Measurements from ENCODE around the gene SNCG.
"Not testable (repeated sequence)": the region's sequence is repeated elsewhere in the genome, so short reads cannot be mapped to it uniquely, and the experiment has no call there.

Gene SNCG

GRCh38 chr10:86950349-86950748 lies 8.1 kb upstream of the SNCG start:
- H3K9me3 ChIP-seq = no peaks in the 10 kb centered on the region
- H3K27ac ChIP-seq = no peak overlapping the region
- H3K4me1 ChIP-seq (ENCODE audit: control insufficient read depth in 1 of 2, insufficient read depth in 1 of 2, low read depth in 1 of 2, low read length in 1 of 2) = no peaks in the 10 kb centered on the region
- H3K27me3 ChIP-seq = peaks cover 4% of the 10 kb centered on the region
- TF ChIP-seq, protein P1, sequence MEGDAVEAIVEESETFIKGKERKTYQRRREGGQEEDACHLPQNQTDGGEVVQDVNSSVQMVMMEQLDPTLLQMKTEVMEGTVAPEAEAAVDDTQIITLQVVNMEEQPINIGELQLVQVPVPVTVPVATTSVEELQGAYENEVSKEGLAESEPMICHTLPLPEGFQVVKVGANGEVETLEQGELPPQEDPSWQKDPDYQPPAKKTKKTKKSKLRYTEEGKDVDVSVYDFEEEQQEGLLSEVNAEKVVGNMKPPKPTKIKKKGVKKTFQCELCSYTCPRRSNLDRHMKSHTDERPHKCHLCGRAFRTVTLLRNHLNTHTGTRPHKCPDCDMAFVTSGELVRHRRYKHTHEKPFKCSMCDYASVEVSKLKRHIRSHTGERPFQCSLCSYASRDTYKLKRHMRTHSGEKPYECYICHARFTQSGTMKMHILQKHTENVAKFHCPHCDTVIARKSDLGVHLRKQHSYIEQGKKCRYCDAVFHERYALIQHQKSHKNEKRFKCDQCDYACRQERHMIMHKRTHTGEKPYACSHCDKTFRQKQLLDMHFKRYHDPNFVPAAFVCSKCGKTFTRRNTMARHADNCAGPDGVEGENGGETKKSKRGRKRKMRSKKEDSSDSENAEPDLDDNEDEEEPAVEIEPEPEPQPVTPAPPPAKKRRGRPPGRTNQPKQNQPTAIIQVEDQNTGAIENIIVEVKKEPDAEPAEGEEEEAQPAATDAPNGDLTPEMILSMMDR (IDR thresholded peaks at IDR 0.05) = no peak
- no peaks in the 10 kb centered on the region for H3K36me3 ChIP-seq
- H3K4me3 ChIP-seq (ENCODE audit: low read depth in 1 of 2, low read length in 1 of 2) = no peak overlapping the region

DNA sequence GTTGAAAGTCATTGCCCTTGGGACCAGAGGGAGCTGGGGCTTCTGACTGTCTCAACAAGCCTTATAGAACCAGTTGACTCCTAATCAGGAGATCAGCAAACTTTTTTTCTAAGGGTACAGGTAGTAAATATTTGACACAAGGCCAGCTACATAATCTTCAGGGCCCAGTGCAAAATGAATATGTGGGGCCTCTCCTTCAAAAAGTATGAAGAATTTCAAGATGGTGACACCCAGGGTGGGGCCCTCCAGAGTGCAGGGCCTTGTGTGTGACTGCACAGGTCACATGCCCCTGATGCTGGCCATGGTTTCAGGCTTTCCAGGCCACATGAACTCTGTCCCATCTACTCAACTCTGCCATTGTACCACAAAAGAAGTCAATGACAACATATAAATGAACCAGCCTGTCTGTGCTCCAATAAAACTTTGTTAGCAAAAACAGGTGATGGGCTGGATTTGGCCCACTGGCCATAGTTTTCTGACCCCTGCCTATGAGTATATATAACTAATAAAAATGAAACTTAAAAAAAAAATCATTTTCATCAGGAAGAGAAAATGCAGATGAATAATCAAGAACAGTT lies 7.1 kb upstream of the SNCG start:
- H3K4me3 ChIP-seq (ENCODE audit: low read depth in 1 of 2, low read length in 1 of 2) = no peak overlapping the region
- H3K27ac ChIP-seq = no peak overlapping the region

DNA sequence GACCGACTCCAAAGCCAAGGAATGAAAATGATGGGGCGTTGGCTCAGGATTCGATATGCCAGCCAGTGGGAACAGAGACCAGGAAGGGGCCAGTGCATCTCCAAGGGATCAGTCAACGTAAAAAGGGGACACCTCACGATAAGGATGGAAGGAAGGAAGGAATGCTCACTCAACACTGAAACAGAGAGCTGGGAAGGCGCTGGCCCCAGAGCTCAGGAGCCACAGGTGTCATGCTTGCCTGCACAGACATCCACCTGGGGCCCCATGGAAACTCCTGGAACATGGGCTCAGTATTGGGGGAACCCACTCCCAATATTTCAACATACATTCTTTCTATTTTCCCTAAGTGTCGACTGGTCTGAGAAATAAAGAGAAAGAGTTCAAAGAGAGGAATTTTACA lies 6.3 kb upstream of the SNCG start:
- Histone ChIP-seq H3K27me3 (peaks cover 11% of the 10 kb centered on the region), H3K27ac (no peak overlapping the region), H3K9me3 (no peaks in the 10 kb centered on the region), H3K4me3 (ENCODE audit: low read depth in 1 of 2, low read length in 1 of 2) (no peak overlapping the region), H3K36me3 (no peaks in the 10 kb centered on the region), H3K4me1 (ENCODE audit: control insufficient read depth in 1 of 2, insufficient read depth in 1 of 2, low read depth in 1 of 2, low read length in 1 of 2) (no peaks in the 10 kb centered on the region)
- TF ChIP-seq, protein P1 (IDR thresholded peaks at IDR 0.05) = no peak

More for the DNA sequence above, 7.1 kb upstream of the SNCG start:
- Histone ChIP-seq H3K4me1 (ENCODE audit: control insufficient read depth in 1 of 2, insufficient read depth in 1 of 2, low read depth in 1 of 2, low read length in 1 of 2) (no peaks in the 10 kb centered on the region), H3K36me3 (no peaks in the 10 kb centered on the region), H3K9me3 (no peaks in the 10 kb centered on the region), H3K27me3 (peaks cover 4% of the 10 kb centered on the region)
- TF ChIP-seq, protein P1 (IDR thresholded peaks at IDR 0.05) = no peak

GRCh38 chr10:86952697-86953096 lies 5.7 kb upstream of the SNCG start:
- H3K9me3 ChIP-seq; H3K4me1 ChIP-seq (ENCODE audit: control insufficient read depth in 1 of 2, insufficient read depth in 1 of 2, low read depth in 1 of 2, low read length in 1 of 2); H3K36me3 ChIP-seq; H3K4me3 ChIP-seq (ENCODE audit: low read depth in 1 of 2, low read length in 1 of 2); H3K27ac ChIP-seq: not testable (repeated sequence)
- H3K27me3 ChIP-seq = peaks cover 14% of the 10 kb centered on the region

DNA sequence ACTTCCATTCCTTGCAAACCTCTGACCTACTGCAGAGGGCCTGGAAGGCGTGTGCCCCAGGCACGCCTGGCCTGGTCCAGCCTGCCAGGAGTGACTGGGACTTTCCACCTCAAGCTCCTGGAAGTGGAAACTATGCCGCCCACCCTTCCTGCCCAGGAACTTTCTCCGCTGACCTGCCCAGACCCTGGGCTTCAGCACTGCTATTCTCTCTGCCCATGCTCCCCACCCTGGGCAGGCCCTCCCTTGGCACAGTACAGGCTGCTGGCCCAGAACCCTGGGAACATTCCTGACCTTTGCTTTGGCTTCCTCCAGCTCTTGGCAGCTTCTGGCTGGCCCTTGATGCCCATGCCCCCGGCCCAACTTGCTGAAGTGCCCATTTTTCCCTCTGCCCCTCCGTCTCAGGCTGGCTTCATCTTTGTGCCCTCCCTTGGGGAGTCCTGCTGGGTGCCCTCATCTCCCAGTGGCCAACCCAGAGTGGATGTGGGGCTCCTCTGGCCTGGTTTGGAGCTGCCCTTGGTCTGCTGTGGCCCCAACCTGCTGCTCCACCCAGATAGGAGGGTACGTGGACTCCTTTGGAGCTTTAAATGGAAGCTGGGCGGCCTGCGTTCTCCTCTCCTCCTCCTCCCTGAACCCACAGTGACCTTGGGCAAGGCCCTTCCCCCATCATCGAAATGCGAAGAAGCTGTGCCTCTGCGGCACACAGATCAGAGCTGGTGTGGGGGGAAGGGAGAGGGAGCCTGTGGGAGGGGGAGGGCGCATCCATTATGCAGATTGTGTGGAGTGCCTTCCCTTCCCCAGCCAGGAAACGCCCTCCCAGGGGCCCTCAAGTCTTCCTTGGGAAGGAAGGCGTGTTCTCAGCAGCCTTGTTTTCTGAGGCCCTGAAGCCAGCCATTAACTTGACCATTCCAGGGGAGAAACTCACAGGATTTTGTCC lies 4.4 kb upstream of the SNCG start:
- H3K36me3 ChIP-seq = no peaks in the 10 kb centered on the region
- H3K27ac ChIP-seq = no peak overlapping the region
- TF ChIP-seq, protein P1 (IDR thresholded peaks at IDR 0.05) = no peak
- no peak overlapping the region for H3K4me3 ChIP-seq (ENCODE audit: low read depth in 1 of 2, low read length in 1 of 2)
- no peaks in the 10 kb centered on the region for H3K4me1 ChIP-seq (ENCODE audit: control insufficient read depth in 1 of 2, insufficient read depth in 1 of 2, low read depth in 1 of 2, low read length in 1 of 2)
- H3K27me3 ChIP-seq = peaks cover 26% of the 10 kb centered on the region
- no peaks in the 10 kb centered on the region for H3K9me3 ChIP-seq
